Measurements from ENCODE around the gene C2CD4C. TPM values are rescaled to one million over a fixed set of nuclear protein-coding genes. Genes with fewer than 3 reads are reported as not detected.
"Not testable (repeated sequence)": the region's sequence is repeated elsewhere in the genome, so short reads cannot be mapped to it uniquely, and the experiment has no call there.

C2CD4C gene
- total and polyA plus RNA-seq, 4 donors, result 8.7 to 32.6 (median 20.1) TPM

DNA sequence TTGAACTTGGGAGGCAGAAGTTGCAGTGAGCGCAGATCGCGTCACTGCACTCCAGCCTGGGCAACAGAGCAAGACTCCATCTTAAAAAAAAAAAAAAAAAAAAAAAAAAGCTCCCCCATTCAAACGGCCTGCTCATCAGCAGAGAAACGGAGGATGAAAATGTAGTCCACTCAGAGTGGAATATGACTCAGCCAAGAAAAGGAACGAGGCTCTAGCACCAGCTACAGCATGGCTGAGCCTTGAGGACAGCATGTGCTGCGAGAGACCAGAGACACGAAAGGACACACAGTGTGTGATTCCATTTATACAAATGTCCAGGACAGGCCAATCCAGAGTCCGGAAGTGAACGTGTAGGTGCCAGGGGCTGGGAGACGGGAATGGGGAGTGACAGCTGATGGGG is 46.3 kb downstream of the C2CD4C start:
- Histone ChIP-seq H3K4me1 (ENCODE audit: control insufficient read depth, insufficient read depth, low read length) (peaks cover 2% of the 10 kb centered on the region), H3K4me3 (ENCODE audit: low read depth, low read length) (no peak overlapping the region), H3K27me3 (ENCODE audit: control insufficient read depth, insufficient read depth, low read length) (no peaks in the 10 kb centered on the region), H3K27ac (ENCODE audit: low read depth, low read length) (no peak overlapping the region), H3K36me3 (ENCODE audit: control insufficient read depth, insufficient read depth, low read length) (no peaks in the 10 kb centered on the region), H3K9me3 (ENCODE audit: control insufficient read depth, insufficient read depth, low read length) (no peaks in the 10 kb centered on the region)
- no peak for DNase-seq (ENCODE audit: low read depth in 4 of 6, low spot score in 6 of 6)
- 92% methylated on average over 8 of the region's 11 CpGs for WGBS (ENCODE audit: insufficient coverage)

DNA sequence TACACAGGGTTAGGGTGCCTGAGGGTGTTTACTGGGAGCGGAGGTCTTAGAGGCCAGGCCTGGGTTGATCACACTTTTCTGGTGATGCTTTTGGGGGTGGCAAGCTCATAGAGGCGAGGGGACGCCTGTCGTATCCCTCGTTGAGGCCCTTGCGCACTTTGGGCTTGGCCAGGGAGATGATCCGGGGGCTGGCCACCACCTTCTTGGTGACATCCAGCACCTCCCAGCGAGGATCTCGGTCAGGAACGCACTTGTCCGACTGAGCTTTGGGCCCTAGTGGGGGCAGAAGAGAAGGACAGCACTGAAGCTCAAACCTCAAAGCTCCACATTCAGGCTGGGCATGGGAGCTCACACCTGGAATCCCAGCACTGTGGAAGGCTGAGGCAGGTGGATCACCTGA is 46.8 kb downstream of the C2CD4C start:
- peaks cover 2% of the 10 kb centered on the region for H3K4me1 ChIP-seq (ENCODE audit: control insufficient read depth, insufficient read depth, low read length)
- H3K4me3 ChIP-seq (ENCODE audit: low read depth, low read length), result no peak overlapping the region
- H3K9me3 ChIP-seq (ENCODE audit: control insufficient read depth, insufficient read depth, low read length), result no peaks in the 10 kb centered on the region
- WGBS (ENCODE audit: insufficient coverage), result 96% methylated on average over 10 of the region's 11 CpGs
- no peaks in the 10 kb centered on the region for H3K36me3 ChIP-seq (ENCODE audit: control insufficient read depth, insufficient read depth, low read length)
- H3K27me3 ChIP-seq (ENCODE audit: control insufficient read depth, insufficient read depth, low read length), result no peaks in the 10 kb centered on the region
- DNase-seq (ENCODE audit: low read depth in 4 of 6, low spot score in 6 of 6), result no peak
- H3K27ac ChIP-seq (ENCODE audit: low read depth, low read length), result no peak overlapping the region

DNA sequence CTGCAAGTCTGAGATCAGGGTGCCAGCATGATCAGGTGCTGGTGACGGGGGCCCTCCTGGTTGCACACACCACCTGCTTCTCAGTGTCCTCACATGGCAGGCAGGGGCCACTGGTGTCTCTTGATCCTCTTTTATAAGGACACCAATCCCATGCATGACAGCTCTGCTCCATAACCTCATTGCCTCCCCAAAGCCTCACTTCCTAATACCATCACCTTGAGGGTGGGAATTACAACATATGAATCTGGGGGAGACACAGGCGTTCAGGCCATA is 49.4 kb downstream of the C2CD4C start:
- 89% methylated on average over 1 of the region's 2 CpGs for WGBS (ENCODE audit: insufficient coverage)
- no peak overlapping the region for H3K27ac ChIP-seq (ENCODE audit: low read depth, low read length)
- no peaks in the 10 kb centered on the region for H3K9me3 ChIP-seq (ENCODE audit: control insufficient read depth, insufficient read depth, low read length)
- H3K4me3 ChIP-seq (ENCODE audit: low read depth, low read length), result no peak overlapping the region
- peaks cover 2% of the 10 kb centered on the region for H3K4me1 ChIP-seq (ENCODE audit: control insufficient read depth, insufficient read depth, low read length)
- DNase-seq (ENCODE audit: low read depth in 4 of 6, low spot score in 6 of 6), result no peak
- H3K36me3 ChIP-seq (ENCODE audit: control insufficient read depth, insufficient read depth, low read length), result no peaks in the 10 kb centered on the region
- H3K27me3 ChIP-seq (ENCODE audit: control insufficient read depth, insufficient read depth, low read length), result no peaks in the 10 kb centered on the region

DNA sequence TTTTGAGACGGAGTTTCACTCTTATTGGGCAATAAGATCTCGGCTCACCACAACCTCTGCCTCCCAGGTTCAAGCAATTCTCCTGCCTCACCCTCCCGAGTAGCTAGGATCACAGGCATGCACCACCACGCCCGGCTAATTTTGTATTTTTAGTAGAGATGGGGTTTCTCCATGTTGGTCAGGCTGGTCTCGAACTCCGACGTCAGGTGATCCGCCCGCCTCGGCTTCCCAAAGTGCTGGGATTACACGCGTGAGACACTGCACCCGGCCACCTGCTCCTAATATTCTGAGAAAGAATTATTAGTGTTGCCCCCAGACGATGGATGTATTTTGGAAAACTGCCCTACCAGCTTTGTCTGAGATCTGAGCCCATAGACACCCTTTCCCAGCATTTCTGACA is 53.4 kb downstream of the C2CD4C start:
- H3K36me3 ChIP-seq (ENCODE audit: control insufficient read depth, insufficient read depth, low read length); H3K4me1 ChIP-seq (ENCODE audit: control insufficient read depth, insufficient read depth, low read length); DNase-seq (ENCODE audit: low read depth in 4 of 6, low spot score in 6 of 6); H3K27ac ChIP-seq (ENCODE audit: low read depth, low read length); H3K9me3 ChIP-seq (ENCODE audit: control insufficient read depth, insufficient read depth, low read length); H3K27me3 ChIP-seq (ENCODE audit: control insufficient read depth, insufficient read depth, low read length); H3K4me3 ChIP-seq (ENCODE audit: low read depth, low read length): not testable (repeated sequence)
- 96% methylated on average over 8 of the region's 15 CpGs for WGBS (ENCODE audit: insufficient coverage)

Small RNA genes lying within 50 kb of the gene (small RNA-seq; reads per million reads assigned to genes)
- not detected for gene RNA5SP462 (ENCODE audit: low replicate concordance)

Other genes with a start within 250 kb of the C2CD4C start
- gene PLPP2, start 117.7 kb downstream of the C2CD4C start, total RNA-seq, result 10 to 100 TPM; 11.8 to 12.4 TPM
- gene PLPP2, start 117.7 kb downstream of the C2CD4C start, polyA plus RNA-seq (ENCODE audit: insufficient read length in 2 of 2), result 10 to 100 TPM; 15.2 to 24.2 TPM
- 10 to 100 TPM in 1 of 2 donors, 1 to 10 TPM in 1; 9.4 to 17.7 TPM for gene MIER2, start 64.4 kb downstream of the C2CD4C start, total RNA-seq
- gene MIER2, start 64.4 kb downstream of the C2CD4C start, polyA plus RNA-seq (ENCODE audit: insufficient read length in 2 of 2), result 10 to 100 TPM; 39.2 to 49.0 TPM
- 10 to 100 TPM; 15.5 to 24.2 TPM for gene SHC2, start 51.9 kb upstream of the C2CD4C start, total RNA-seq
- gene SHC2, start 51.9 kb upstream of the C2CD4C start, polyA plus RNA-seq (ENCODE audit: insufficient read length in 2 of 2), result 100 to 1,000 TPM in 1 of 2 donors, 10 to 100 TPM in 1; 92.7 to 111 TPM
- gene MADCAM1, start 87.3 kb upstream of the C2CD4C start, total RNA-seq, result 1 to 10 TPM in 1 of 2 donors, under 1 TPM in 1; 0.40 to 2.6 TPM
- 1 to 10 TPM; 5.3 to 7.1 TPM for gene MADCAM1, start 87.3 kb upstream of the C2CD4C start, polyA plus RNA-seq (ENCODE audit: insufficient read length in 2 of 2)
- 10 to 100 TPM in 1 of 2 donors, 1 to 10 TPM in 1; 9.9 to 23.9 TPM for gene TPGS1, start 98.3 kb upstream of the C2CD4C start, total RNA-seq
- gene TPGS1, start 98.3 kb upstream of the C2CD4C start, polyA plus RNA-seq (ENCODE audit: insufficient read length in 2 of 2), result 10 to 100 TPM; 30.3 to 31.3 TPM
- gene CDC34, start 122.6 kb upstream of the C2CD4C start, total RNA-seq, result 10 to 100 TPM; 35.5 to 85.5 TPM
- gene CDC34, start 122.6 kb upstream of the C2CD4C start, polyA plus RNA-seq (ENCODE audit: insufficient read length in 2 of 2), result 10 to 100 TPM; 86.6 to 92.0 TPM
- under 1 TPM in 1 of 2 donors, not detected in 1; 0.33 TPM for gene GZMM, start 134.9 kb upstream of the C2CD4C start, total RNA-seq
- under 1 TPM; 0.55 to 0.68 TPM for gene GZMM, start 134.9 kb upstream of the C2CD4C start, polyA plus RNA-seq (ENCODE audit: insufficient read length in 2 of 2)
- 100 to 1,000 TPM; 177 to 638 TPM for gene BSG, start 163.4 kb upstream of the C2CD4C start, total RNA-seq
- 100 to 1,000 TPM; 484 to 623 TPM for gene BSG, start 163.4 kb upstream of the C2CD4C start, polyA plus RNA-seq (ENCODE audit: insufficient read length in 2 of 2)
- 10 to 100 TPM in 1 of 2 donors, 1 to 10 TPM in 1; 8.6 to 35.7 TPM for gene HCN2, start 180.7 kb upstream of the C2CD4C start, total RNA-seq
- 10 to 100 TPM; 82.5 to 85.8 TPM for gene HCN2, start 180.7 kb upstream of the C2CD4C start, polyA plus RNA-seq (ENCODE audit: insufficient read length in 2 of 2)
- 10 to 100 TPM; 11.8 to 40.8 TPM for gene POLRMT, start 224.4 kb upstream of the C2CD4C start, total RNA-seq
- 10 to 100 TPM; 51.6 to 54.2 TPM for gene POLRMT, start 224.4 kb upstream of the C2CD4C start, polyA plus RNA-seq (ENCODE audit: insufficient read length in 2 of 2)
- gene FGF22, start 230.7 kb upstream of the C2CD4C start, total RNA-seq, result 1 to 10 TPM in 1 of 2 donors, under 1 TPM in 1; 0.72 to 1.2 TPM
- 1 to 10 TPM; 2.2 to 2.5 TPM for gene FGF22, start 230.7 kb upstream of the C2CD4C start, polyA plus RNA-seq (ENCODE audit: insufficient read length in 2 of 2)